ENCODE data around the gene PBX4.

PBX4 gene

GRCh38 chr19:19649580-19649995, 31.1 kb upstream of the PBX4 start:
- DNase-seq (ENCODE audit: low read depth in 2 of 2) = no peak

DNA sequence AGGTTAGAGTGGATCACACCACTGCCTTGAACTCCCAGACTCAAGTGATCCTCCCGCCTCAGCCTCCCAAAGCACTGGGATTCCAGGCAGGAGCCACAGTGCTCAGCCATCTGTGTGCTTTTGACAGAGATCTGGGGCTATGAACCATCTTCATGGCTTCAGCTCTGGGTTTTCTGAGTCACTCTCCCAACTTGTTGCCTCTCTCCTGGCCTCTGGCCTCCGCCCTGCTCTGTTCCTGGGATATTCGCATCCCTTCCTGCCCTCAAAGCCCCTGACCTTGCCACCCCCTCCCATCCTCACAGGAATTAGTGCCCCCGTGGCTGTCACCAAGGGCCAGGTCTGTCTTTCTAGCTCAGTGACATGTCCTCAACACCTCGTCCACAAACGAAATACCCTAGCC, 30.7 kb upstream of the PBX4 start:
- no peak for DNase-seq (ENCODE audit: low read depth in 2 of 2)

DNA sequence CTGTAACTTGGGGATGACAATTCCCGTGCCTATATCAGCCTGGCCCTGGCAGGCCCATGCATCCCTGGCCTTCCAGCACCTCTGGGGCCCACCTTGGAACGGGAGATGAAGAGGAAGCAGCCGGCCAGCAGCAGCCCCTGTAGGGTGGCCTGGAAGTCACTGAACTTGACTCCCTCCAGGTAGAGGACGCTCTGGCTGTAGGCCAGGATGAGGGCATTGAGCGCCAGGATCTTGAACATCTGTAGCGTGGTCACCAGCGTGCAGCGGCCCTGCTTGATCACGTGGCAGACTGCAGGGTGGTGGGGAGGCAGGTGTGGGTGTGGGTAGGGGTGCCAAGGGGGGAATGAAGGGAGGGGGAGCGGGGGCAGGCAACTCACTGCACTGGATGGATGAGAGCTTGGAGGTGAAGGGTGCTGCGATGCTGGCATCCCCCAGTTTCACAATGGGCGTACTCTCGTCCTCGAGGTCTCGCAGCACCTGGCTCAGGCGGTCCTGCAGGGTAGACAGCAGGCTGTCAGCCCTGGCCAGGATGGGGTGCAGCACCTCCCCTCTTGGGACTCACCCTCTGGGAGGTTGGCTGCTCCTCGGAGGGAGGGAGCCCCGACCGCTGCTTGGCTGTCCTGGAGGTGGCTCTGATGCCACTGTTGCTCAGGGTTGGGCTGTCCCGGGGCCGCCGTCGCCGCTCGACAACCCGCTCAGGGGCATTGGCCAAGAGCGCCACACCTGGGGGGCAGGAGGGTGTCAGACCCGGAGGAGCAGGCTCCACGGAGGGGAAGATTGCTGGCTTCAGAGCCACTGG, 28.7 kb upstream of the PBX4 start:
- DNase-seq (ENCODE audit: low read depth in 2 of 2) = no peak

DNA sequence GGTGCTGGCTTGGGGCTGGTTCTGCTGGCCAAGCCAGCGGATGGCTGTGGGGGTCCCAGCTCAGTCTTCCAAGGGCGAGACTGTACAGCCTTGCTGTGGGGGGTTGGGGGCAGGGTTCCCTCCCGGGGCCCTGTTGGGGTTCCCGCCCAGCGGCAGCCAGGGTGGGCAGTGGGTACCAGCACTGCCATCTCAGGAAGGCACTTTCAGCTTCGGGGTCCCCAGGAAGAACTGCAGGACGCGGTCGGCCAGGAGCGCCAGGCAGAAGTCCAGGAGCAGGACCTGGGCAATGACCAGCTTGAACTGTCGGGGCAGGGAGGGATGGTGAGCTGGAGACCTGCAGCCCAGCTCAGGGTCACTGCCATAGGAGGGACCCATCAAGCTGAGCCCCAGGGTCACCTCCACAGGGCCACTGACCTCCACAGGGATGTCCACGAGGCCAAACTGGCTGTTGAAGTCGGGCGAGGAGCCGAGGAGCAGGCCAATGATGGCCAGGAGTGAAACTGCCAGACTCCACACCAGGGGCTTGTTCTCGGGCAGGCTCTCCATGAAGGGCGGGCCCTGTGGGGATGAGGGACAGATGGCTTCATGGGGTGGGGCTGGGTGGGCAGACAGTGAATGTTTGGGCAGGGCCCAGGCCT, 26.9 kb upstream of the PBX4 start:
- DNase-seq (ENCODE audit: low read depth in 2 of 2) = no peak

DNA sequence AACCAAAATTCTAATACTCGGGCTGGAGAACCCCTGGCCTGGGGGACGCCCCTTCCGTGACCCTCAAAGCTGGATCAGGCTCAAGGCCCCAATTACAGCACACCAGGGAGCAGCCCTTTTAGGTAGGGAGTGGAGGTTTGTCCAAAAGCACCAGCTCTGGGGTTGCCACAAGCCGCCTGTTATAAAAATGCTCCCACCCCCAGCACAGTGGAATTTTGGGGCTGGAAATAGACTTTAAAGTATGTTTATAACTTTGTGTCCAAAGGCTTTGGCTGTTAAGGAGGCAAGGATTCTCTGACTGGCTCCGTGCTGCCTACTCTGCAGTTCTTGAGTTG, 25.5 kb upstream of the PBX4 start:
- DNase-seq (ENCODE audit: low read depth in 2 of 2) = no peak

GRCh38 chr19:19643158-19644053, 24.9 kb upstream of the PBX4 start, which contains the start of gene GMIP:
Gene GMIP, minus strand, starts transcription at chr19:19643657. Its CDS starts 128 bp downstream, at chr19:19643529.
- DNase-seq (ENCODE audit: low read depth in 2 of 2) = peak; percentile 69 to 85

DNA sequence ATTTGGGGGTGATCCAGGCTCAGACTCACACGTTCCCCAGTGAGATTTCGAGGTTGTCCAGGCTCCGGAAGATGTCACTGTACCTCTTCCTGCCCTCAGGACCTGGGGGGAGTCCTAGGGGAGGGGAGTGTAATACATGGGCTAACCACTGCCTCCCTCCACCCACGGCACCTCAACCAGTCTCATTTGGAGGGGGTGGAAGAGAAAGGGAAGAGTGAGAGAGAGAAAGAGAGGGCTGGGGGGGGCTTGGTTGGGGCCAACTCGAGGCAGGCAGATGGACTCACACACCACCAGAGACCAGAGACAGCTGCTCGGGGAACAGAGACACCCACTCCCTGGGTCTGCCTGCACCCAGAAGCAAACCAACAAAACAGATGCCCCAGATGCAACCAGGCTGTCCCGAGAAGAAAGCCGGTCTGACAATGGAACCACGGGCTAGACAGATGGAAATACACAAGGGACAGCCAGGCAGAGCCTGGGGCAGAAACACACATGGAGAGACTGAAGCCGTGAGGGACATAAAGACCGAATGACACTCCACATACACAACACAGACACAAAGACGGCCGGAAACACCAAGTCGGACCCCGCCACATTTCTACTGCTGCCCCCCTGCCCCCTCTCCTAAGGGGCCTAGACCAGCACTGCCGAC, 24.1 kb upstream of the PBX4 start:
- peak in 1 of 2 donors; percentile 27 for DNase-seq (ENCODE audit: low read depth in 2 of 2)

DNA sequence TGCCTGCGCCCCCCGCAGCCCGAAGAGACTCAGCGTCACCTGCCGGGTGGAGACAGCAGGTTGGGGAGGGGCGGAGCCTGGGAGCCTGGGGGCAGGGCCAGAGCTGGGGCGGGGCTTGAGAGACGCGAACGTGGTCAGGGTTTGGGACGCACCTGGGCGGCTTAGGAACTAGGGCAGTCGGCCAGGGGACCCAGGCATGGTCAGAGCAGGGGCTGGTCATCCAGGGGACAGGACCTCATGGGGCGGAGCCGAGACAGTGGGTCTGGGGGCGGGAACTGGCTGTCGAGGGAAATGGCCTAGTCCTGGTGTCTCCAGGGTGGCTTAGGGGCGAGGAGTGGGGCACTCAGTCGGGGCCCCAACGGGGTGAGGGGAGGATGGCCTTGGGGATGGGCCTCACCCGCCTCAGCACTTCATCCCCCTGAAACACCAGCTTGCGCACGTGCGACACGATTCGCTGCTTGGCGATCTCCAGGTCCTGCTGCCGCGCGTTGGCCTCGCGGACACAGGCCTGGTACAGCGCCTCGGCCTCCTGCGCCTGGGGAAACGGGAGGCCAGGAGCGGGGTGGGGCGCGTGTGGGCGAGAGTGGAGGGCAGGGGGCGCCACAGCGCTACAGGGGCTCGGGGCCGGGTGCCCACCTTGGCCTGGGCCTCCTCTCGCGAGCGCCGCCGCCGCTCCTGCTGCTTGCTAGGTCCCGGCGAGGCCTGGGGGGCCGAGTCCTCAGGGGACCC, 19.2 kb upstream of the PBX4 start:
- no peak for DNase-seq (ENCODE audit: low read depth in 2 of 2)

DNA sequence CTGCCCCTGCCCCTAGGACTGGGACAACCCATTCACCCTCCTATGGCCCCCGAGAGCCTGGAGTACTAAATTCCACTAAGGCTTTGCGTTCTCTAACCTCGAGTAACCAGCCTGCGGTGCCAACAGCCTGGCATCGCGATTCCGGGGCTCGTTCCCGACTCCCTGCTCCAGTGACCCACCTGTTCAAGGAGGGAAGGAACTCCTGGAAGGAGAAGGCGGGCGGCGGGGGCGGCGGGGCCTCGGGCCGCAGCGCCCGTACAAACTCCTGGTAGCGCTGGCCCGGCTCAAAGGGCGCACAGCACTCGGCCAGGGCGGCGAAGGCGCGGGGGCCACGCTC, 18.7 kb upstream of the PBX4 start:
- no peak for DNase-seq (ENCODE audit: low read depth in 2 of 2)

DNA sequence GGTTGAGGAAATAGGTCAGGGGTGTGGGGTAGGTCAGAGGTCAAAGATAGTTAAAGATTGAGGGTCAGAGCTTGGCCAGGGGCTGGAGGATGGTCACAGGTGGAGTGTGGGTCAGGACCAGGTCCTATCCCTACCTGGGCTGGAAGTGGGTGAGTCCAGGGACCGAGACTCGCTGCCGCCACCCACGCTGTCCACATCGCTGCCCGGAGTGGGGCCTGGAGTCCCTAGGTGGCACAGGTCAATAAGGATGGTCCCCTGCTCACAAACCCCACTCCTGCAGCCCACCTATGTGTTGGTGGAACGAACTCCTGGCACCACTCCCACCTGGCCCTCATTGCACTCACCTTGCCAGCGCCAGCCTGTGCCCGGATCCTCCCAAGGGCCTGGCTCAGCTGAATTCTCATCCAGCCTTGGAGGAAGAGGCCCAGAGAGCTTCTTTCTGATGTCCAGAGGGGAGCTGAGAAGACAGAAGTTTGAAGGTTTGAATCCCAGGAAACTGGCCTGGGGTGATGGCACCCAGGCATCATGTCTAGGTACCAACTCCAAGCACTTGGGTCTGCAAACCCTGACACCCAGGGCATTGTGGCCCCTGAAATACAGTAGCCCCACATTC, 18.2 kb upstream of the PBX4 start:
- DNase-seq (ENCODE audit: low read depth in 2 of 2) = no peak

GRCh38 chr19:19635313-19635702, 16.8 kb upstream of the PBX4 start:
- no peak for DNase-seq (ENCODE audit: low read depth in 2 of 2)

DNA sequence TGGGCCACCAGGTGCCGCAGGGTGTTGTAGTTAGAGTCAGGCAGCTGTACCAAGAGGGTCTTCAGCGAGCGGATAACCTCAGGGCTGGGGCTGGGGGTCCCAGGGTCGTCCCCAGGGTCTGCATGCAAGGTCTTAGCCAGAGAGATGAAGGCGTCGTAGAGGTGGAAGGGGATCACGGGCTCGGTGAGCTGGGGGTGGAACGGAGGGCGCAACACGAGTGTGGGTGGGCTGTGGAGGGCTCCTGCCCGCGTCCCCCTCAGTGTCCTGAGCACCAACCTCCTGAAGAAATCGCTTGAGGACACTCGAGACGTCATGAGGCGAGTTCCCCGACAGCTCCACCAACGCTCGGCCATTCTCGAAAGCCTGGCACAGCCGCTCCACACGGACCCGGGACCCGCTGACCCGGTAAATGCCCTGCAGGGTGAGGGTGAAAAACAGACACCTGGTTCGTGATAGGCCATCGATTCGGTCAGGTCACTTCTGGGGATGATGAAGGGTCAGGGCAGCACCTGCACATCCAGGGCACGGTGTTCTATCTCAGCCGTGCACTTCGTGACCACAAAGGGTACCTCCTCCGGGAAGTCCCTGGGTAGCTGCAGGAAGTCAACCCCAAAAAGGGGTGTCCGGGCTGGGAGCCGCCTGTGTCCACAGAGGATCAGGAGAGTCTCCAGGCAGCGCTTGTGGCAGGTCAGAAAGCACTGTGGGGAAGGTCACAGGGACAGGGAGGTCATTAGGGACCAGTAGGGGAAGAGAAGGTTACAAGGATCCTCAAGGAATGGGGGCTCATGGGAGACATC, 16.2 kb upstream of the PBX4 start:
- DNase-seq (ENCODE audit: low read depth in 2 of 2) = no peak

DNA sequence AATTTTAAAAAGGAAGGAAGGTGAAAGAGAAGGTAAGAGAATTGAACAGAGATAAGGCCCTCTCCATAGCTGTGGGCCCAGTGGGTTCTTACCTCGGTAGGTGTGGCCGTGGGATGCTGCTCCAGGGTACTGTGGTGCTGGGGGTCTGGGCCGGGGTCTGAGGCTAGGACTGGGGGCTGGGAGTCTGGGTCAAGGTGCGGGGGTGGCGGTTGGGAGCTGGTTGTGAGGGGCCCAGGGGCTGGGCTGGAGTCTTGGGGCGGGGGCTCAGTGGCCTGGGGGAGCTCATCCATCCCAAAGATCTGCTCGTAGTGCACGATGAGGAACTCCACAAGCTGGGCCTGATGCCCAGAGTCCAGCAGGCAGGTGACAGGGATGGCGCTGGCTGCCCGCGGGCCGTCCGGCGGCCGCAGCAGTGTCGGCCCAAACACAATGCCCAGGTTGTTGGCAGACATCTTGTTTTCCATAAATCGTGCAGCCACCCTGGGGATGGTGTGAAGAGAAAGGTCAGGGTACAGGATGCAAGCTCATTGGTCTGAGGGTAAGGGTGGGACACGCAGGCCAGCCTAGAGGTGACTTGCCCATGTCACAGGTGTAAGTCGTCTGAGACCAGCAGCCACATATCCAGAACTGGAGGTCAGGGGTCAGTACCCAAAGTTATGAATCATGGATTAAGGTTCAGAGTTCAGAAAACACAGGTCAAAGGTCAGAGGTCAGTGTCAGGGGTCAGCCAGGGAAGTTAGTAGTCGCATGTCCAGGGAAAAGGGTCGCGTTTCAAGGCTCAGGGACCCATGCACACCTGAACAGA, 15.4 kb upstream of the PBX4 start:
- no peak for DNase-seq (ENCODE audit: low read depth in 2 of 2)

DNA sequence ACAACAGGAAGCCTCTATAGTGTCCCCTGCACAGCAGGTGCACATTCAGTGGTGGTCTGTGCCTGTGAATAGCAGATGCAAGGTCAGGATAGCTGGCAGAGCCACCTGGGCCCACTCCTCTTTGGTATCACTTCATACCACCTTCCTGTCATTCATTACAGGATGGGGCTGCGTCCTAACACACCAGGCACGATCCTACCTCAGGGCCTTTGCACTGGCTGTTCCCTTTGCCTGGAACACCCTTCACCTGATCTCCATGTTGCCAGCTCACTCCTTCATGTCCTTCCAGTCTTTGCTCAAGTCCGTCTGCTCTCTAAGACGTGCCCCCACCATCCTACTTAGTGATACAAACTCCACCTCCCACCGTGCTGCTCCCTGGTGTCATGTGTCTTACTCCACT, 14.2 kb upstream of the PBX4 start:
- no peak for DNase-seq (ENCODE audit: low read depth in 2 of 2)

DNA sequence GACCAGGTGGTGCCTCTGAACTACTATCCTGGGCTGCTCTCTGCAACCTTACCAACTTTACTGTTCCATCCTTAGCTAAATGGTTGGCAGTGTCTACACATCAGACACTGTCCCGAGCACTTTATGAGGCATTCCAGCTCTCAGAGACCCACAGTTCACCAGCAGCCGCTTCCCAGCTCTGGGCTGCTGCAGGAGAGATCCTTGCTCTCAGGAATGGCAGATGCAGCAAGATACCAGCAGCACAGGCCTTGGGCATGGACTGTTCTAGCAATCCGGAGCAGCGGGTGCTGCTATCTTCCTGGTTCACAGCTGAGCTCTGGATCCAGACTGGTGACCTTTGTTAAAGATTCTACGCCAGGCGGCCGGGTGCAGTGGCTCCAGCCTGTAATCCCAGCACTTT, 12.9 kb upstream of the PBX4 start:
- no peak for DNase-seq (ENCODE audit: low read depth in 2 of 2)

DNA sequence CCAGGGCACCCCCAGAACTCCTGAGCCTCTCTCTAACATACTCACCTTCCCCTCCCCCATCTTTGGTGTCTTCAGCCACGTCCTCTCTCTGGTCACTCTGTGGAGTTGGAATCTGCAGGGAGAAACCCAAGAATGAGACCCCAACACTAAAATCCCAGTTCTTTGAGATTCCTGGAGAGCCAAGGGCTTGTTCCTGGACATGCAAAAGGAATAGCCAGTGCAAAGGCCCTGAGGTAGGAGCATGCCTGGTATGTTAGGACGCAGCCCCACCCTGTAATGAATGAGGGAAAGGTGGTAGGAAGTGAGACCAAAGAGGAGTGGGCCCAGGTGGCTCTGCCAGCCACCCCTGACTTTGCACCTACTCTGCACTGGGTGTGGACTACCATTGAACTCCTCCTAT, 11.9 kb upstream of the PBX4 start:
- no peak for DNase-seq (ENCODE audit: low read depth in 2 of 2)

DNA sequence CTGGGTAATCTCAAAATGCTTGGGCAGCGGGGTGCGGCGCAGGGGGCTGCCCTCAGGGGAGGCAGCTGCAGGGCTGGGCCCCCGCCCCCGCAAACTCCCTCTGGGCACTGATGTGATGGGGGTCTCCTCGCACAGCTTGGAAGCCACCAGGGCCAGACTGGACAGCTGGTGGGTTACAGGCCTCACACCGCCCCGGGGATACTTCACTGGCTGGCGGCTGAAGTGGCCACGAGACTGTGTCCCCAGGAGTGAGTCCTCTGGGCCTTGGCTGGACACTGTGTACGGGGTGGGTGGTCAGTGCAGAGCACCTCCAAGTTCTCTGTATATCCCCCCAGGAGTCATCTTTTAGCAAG, 11.6 kb upstream of the PBX4 start:
- DNase-seq (ENCODE audit: low read depth in 2 of 2) = no peak

DNA sequence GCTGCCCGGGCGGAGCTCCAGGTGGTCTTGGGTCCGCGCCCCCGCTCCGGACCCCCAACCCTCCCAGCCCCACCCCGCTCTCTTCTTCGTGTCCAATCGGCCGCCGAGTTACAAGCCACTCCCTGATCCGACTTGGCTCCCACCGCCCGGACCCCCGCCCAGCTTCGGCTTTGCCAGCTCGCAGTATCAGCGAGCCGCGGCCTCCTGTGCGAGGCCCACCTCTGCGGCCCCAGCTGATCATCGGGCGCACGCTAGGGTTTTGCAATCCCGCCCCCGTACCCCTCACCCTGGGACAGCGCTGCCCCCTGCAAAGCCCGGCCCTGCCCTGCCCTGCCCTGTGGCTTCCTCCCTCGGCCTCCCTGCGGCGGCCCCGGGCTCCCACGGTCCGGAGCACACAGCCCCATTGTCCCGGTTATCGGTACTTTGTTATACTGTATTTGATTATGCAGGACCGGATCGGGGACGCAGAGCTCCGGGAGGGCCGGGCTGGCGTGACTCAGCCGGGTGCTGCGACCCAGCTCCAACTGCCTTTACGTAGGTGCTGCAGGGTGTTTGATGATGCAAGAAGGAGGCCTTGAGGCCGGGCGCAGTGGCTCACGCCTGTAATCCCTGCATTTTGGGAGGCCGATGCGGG, 10.1 kb upstream of the PBX4 start:
- DNase-seq (ENCODE audit: low read depth in 2 of 2) = peak in 1 of 2 donors; percentile 33
